ENCODE measurements around the gene RNF14.

DNA sequence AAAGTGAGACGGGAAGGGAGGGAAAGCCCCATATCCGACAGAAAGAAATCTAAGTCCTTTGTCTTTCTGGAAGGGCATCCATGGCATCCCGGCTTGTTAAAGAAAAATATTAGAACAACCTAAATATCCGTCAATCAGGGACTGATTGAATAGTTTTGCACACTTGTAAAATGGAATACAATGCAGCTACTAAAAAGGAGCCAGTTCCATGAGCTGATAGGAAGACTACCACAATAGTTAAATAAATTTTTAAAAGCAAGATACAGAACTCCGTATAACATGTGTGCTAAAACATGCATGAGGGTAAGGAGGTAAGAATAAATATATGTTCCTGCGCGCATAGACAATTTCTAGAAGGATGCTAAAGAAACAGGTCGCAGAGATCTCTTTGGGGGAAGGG, 56.7 kb downstream of the RNF14 start:
- TF ChIP-seq TAF1 (IDR thresholded peaks at IDR 0.05; ENCODE audit: low read depth) (no peak), TCF12 (IDR thresholded peaks at IDR 0.05; ENCODE audit: low read depth) (no peak), EP300 (IDR thresholded peaks at IDR 0.05; ENCODE audit: borderline replicate concordance) (no peak), CEBPB (IDR thresholded peaks at IDR 0.05) (no peak), ZBTB7A (IDR thresholded peaks at IDR 0.05; ENCODE audit: low read depth) (no peak), RAD21 (IDR thresholded peaks at IDR 0.05; ENCODE audit: low read depth) (no peak), YY1 (IDR thresholded peaks at IDR 0.05; ENCODE audit: low read depth) (no peak), CREB1 (IDR thresholded peaks at IDR 0.05; ENCODE audit: low read depth) (no peak)
- TF ChIP-seq, protein P1, sequence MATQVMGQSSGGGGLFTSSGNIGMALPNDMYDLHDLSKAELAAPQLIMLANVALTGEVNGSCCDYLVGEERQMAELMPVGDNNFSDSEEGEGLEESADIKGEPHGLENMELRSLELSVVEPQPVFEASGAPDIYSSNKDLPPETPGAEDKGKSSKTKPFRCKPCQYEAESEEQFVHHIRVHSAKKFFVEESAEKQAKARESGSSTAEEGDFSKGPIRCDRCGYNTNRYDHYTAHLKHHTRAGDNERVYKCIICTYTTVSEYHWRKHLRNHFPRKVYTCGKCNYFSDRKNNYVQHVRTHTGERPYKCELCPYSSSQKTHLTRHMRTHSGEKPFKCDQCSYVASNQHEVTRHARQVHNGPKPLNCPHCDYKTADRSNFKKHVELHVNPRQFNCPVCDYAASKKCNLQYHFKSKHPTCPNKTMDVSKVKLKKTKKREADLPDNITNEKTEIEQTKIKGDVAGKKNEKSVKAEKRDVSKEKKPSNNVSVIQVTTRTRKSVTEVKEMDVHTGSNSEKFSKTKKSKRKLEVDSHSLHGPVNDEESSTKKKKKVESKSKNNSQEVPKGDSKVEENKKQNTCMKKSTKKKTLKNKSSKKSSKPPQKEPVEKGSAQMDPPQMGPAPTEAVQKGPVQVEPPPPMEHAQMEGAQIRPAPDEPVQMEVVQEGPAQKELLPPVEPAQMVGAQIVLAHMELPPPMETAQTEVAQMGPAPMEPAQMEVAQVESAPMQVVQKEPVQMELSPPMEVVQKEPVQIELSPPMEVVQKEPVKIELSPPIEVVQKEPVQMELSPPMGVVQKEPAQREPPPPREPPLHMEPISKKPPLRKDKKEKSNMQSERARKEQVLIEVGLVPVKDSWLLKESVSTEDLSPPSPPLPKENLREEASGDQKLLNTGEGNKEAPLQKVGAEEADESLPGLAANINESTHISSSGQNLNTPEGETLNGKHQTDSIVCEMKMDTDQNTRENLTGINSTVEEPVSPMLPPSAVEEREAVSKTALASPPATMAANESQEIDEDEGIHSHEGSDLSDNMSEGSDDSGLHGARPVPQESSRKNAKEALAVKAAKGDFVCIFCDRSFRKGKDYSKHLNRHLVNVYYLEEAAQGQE (IDR thresholded peaks at IDR 0.05; ENCODE audit: low read depth) = no peak
